ENCODE measurements around the gene KIF21B.

DNA sequence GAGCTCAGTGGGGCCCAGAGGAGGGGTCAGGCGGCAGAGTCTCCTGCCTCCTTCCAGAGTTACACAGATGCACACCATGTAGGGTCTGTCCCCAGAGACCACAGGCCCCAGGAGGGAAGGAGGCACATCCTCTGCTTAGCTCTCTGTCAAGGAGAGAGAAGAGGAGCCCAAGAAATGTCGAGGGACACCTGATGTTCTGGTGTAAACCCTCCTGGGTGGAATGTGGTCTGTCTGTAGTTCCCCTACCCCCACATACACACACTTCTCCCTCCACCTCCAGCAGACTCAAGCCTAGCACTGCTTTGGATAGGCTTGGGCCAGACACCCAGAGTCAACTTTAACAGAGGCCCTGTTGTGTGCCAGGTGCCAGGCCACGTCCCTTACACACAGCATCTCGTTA is 34.2 kb downstream of the KIF21B start:
- TF ChIP-seq CTCF (IDR thresholded peaks at IDR 0.05; ENCODE audit: insufficient read depth, low read length), result no peak
- TF ChIP-seq GABPA (IDR thresholded peaks at IDR 0.05; ENCODE audit: low read depth), result no peak
- no peak for TF ChIP-seq POLR2AphosphoS5 (IDR thresholded peaks at IDR 0.05; ENCODE audit: low read depth)
- TF ChIP-seq REST (IDR thresholded peaks at IDR 0.05; ENCODE audit: insufficient replicate concordance, low read depth), result no peak

All from HL-60 (cell line).